ENCODE results near the gene MLANA. TPM values are rescaled to one million over a fixed set of nuclear protein-coding genes. Genes with fewer than 3 reads are reported as not detected.
A peak's percentile ranks its signal among the peaks of the same experiment; 100 is the strongest.

The MLANA gene
- total RNA-seq, 1 donor from 2014 or later = not detected

- H3K9me3 Mint-ChIP-seq = no peaks in the 10 kb centered on the region
- no peak for DNase-seq (ENCODE audit: low spot score)
- Histone ChIP-seq H3K4me3 (no peak overlapping the region), H3K4me1 (peaks cover 7% of the 10 kb centered on the region), H3K27ac (no peak overlapping the region), H3K36me3 (no peaks in the 10 kb centered on the region), H3K79me2 (ENCODE audit: low read depth) (no peaks in the 10 kb centered on the region), H3K4me2 (no peak overlapping the region), H2AFZ (replicated peaks) (no peak overlapping the region), H3K9me3 (ENCODE audit: low read depth) (no peaks in the 10 kb centered on the region), H3K9ac (no peak overlapping the region), H3K27me3 (no peaks in the 10 kb centered on the region), H4K20me1 (ENCODE audit: low read depth) (no peaks in the 10 kb centered on the region), H3F3A (ENCODE audit: low read depth) (peaks cover 10% of the 10 kb centered on the region)
- H3K27ac Mint-ChIP-seq = no peak overlapping the region
- TF ChIP-seq EZH2phosphoT487 (IDR thresholded peaks at IDR 0.05) = no peak
- TF ChIP-seq EZH2 (IDR thresholded peaks at IDR 0.05) = no peak
- no peak for TF ChIP-seq CTCF (IDR thresholded peaks at IDR 0.05)
- H3K36me3 Mint-ChIP-seq = no peaks in the 10 kb centered on the region
- H3K4me1 Mint-ChIP-seq = peaks cover 15% of the 10 kb centered on the region
- H3K27me3 Mint-ChIP-seq (ENCODE audit: insufficient read depth, low read depth) = peaks cover 2% of the 10 kb centered on the region
- no peak overlapping the region for H3K4me3 Mint-ChIP-seq
Measured at GRCh38 chr9:5863092-5863746, 27.5 kb upstream of the MLANA start.

- no peaks in the 10 kb centered on the region for H3K27me3 ChIP-seq
- H3K9me3 ChIP-seq (ENCODE audit: low read depth) = no peaks in the 10 kb centered on the region
- Mint-ChIP-seq H3K4me1 (peaks cover 15% of the 10 kb centered on the region), H3K36me3 (no peaks in the 10 kb centered on the region), H3K27ac (no peak overlapping the region), H3K9me3 (no peaks in the 10 kb centered on the region), H3K27me3 (ENCODE audit: insufficient read depth, low read depth) (peaks cover 2% of the 10 kb centered on the region), H3K4me3 (no peak overlapping the region)
- H3F3A ChIP-seq (ENCODE audit: low read depth) = peaks cover 10% of the 10 kb centered on the region
- peak overlapping the region; percentile 6 for H3K27ac ChIP-seq
- H3K79me2 ChIP-seq (ENCODE audit: low read depth) = no peaks in the 10 kb centered on the region
- no peak overlapping the region for H3K9ac ChIP-seq
- no peak overlapping the region for H3K4me3 ChIP-seq
- peak overlapping the region; percentile 2 for H2AFZ ChIP-seq (replicated peaks)
- no peaks in the 10 kb centered on the region for H3K36me3 ChIP-seq
- DNase-seq (ENCODE audit: low spot score) = peak; percentile 36
- no peaks in the 10 kb centered on the region for H4K20me1 ChIP-seq (ENCODE audit: low read depth)
- H3K4me1 ChIP-seq = peaks cover 7% of the 10 kb centered on the region
- TF ChIP-seq EZH2 (IDR thresholded peaks at IDR 0.05) (no peak), EZH2phosphoT487 (IDR thresholded peaks at IDR 0.05) (no peak), CTCF (IDR thresholded peaks at IDR 0.05) (no peak)
- peak overlapping the region; percentile 50 for H3K4me2 ChIP-seq
Measured at GRCh38 chr9:5864446-5864845, 26.2 kb upstream of the MLANA start.

GRCh38 chr9:5866272-5866671 is 24.4 kb upstream of the MLANA start:
- no peaks in the 10 kb centered on the region for H3K27me3 ChIP-seq
- no peak overlapping the region for H3K4me2 ChIP-seq
- H3K27ac ChIP-seq = no peak overlapping the region
- H3K27me3 Mint-ChIP-seq (ENCODE audit: insufficient read depth, low read depth) = peaks cover 2% of the 10 kb centered on the region
- H3K9ac ChIP-seq = no peak overlapping the region
- H3K9me3 Mint-ChIP-seq = no peaks in the 10 kb centered on the region
- H3K4me3 ChIP-seq = no peak overlapping the region
- H3K4me1 ChIP-seq = peaks cover 7% of the 10 kb centered on the region
- H2AFZ ChIP-seq (replicated peaks) = no peak overlapping the region
- H3K36me3 ChIP-seq = no peaks in the 10 kb centered on the region
- DNase-seq (ENCODE audit: low spot score) = no peak
- H3F3A ChIP-seq (ENCODE audit: low read depth) = peaks cover 10% of the 10 kb centered on the region
- TF ChIP-seq EZH2 (IDR thresholded peaks at IDR 0.05) = no peak
- no peaks in the 10 kb centered on the region for H3K79me2 ChIP-seq (ENCODE audit: low read depth)
- H3K9me3 ChIP-seq (ENCODE audit: low read depth) = no peaks in the 10 kb centered on the region
- no peaks in the 10 kb centered on the region for H3K36me3 Mint-ChIP-seq
- H3K4me1 Mint-ChIP-seq = peaks cover 14% of the 10 kb centered on the region
- no peak overlapping the region for H3K27ac Mint-ChIP-seq
- H4K20me1 ChIP-seq (ENCODE audit: low read depth) = no peaks in the 10 kb centered on the region
- no peak overlapping the region for H3K4me3 Mint-ChIP-seq

GRCh38 chr9:5866685-5867084 is 24.0 kb upstream of the MLANA start:
- DNase-seq (ENCODE audit: low spot score) = no peak
- no peaks in the 10 kb centered on the region for H3K9me3 Mint-ChIP-seq
- Histone ChIP-seq H4K20me1 (ENCODE audit: low read depth) (no peaks in the 10 kb centered on the region), H3K27ac (no peak overlapping the region), H3F3A (ENCODE audit: low read depth) (peaks cover 10% of the 10 kb centered on the region), H3K4me2 (no peak overlapping the region), H3K36me3 (no peaks in the 10 kb centered on the region), H3K79me2 (ENCODE audit: low read depth) (no peaks in the 10 kb centered on the region), H3K9ac (no peak overlapping the region), H2AFZ (replicated peaks) (no peak overlapping the region), H3K9me3 (ENCODE audit: low read depth) (no peaks in the 10 kb centered on the region), H3K4me3 (no peak overlapping the region), H3K27me3 (no peaks in the 10 kb centered on the region), H3K4me1 (peaks cover 7% of the 10 kb centered on the region)
- H3K27me3 Mint-ChIP-seq (ENCODE audit: insufficient read depth, low read depth) = peaks cover 2% of the 10 kb centered on the region
- TF ChIP-seq EZH2 (IDR thresholded peaks at IDR 0.05) (no peak), CTCF (IDR thresholded peaks at IDR 0.05) (no peak), EZH2phosphoT487 (IDR thresholded peaks at IDR 0.05) (no peak)
- H3K4me1 Mint-ChIP-seq = peaks cover 10% of the 10 kb centered on the region
- no peak overlapping the region for H3K4me3 Mint-ChIP-seq
- H3K27ac Mint-ChIP-seq = no peak overlapping the region
- no peaks in the 10 kb centered on the region for H3K36me3 Mint-ChIP-seq

Measured in neural progenitor cell (in vitro differentiated cells).